ENCODE measurements around the gene KATNAL1. TPM values are rescaled to one million over a fixed set of nuclear protein-coding genes. Genes with fewer than 3 reads are reported as not detected.

The KATNAL1 gene
- polyA plus RNA-seq, 5 donors: 9.5 to 17.3 (median 15.8) TPM

GRCh38 chr13:30169442-30169841, 137.9 kb downstream of the KATNAL1 start:
- DNase-seq: no peak

- no peak for DNase-seq
Measured at GRCh38 chr13:30165796-30166195, 141.6 kb downstream of the KATNAL1 start.

GRCh38 chr13:30165071-30165470, 142.3 kb downstream of the KATNAL1 start:
- no peak for DNase-seq

GRCh38 chr13:30164146-30164545, 143.2 kb downstream of the KATNAL1 start:
- DNase-seq: no peak

GRCh38 chr13:30163441-30163840, 143.9 kb downstream of the KATNAL1 start:
- DNase-seq: no peak

GRCh38 chr13:30159446-30159839, 147.9 kb downstream of the KATNAL1 start:
- no peak for DNase-seq

- DNase-seq: no peak
Measured at GRCh38 chr13:30158774-30159445, 148.4 kb downstream of the KATNAL1 start.

GRCh38 chr13:30157616-30157993, 149.7 kb downstream of the KATNAL1 start:
- no peak for DNase-seq

GRCh38 chr13:30156826-30157615, 150.3 kb downstream of the KATNAL1 start:
- DNase-seq: no peak

GRCh38 chr13:30156270-30156669, 151.1 kb downstream of the KATNAL1 start:
- no peak for DNase-seq

- DNase-seq: no peak
Measured at GRCh38 chr13:30154931-30155330, 152.4 kb downstream of the KATNAL1 start.

GRCh38 chr13:30154531-30154930, 152.8 kb downstream of the KATNAL1 start:
- no peak for DNase-seq

- DNase-seq: no peak
Measured at GRCh38 chr13:30153545-30154426, 153.6 kb downstream of the KATNAL1 start.

Other genes starting within 250 kb of the KATNAL1 start
- gene UBE2L5, start 114.9 kb upstream of the KATNAL1 start, polyA plus RNA-seq (ENCODE audit: insufficient read depth in 1 of 5, insufficient read length in 5 of 5, low replicate concordance in 1 of 5): under 1 TPM; 0.35 to 0.81 (median 0.61) TPM
- 1,000 to 10,000 TPM in 1 of 5 donors, 100 to 1,000 TPM in 4; 728 to 1,099 (median 838) TPM for gene HMGB1, start 158.4 kb upstream of the KATNAL1 start, polyA plus RNA-seq (ENCODE audit: insufficient read depth in 1 of 5, insufficient read length in 5 of 5, low replicate concordance in 1 of 5)

Measured in right lung (tissue), 5 donors.